H4 (cell line): ENCODE data around the gene ATXN7L3B. TPM values are rescaled to one million over a fixed set of nuclear protein-coding genes. Genes with fewer than 3 reads are reported as not detected.

Experiments used
- DNase-seq: peaks from one replicate; pipeline ENCODE4 v3.0.0-alpha.2; 2015; ENCODE audit warnings: low spot score
- total RNA-seq: library from RNA; depleted of rRNA; stranded (reverse); fragments of >200 nt; shearing (Covaris generic); gene quantifications from 2 replicates; pipeline ENCODE4 v1.2.3, GENCODE V29; 2014

Gene ATXN7L3B
- total RNA-seq, 1 experiment from 2014 or later: 21.4 TPM

DNA sequence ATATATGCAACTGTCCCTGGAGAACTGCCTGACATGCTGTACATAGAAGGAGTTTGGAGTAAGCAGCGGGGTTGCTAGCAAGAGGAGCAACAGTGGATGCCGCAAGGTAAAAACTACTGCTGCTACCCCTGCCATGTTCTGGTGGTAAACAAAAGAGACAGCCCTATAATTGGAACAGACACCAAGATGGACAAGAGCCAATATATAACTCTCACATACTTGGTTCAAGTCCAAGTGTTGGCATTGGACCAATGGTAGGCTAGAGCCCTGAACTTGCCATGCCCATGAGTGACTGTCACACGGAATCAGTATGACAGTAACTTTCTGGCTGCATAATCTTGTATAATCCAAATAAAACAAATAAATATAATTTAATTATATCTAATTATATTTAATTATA, 13.7 kb downstream of the ATXN7L3B start:
- no peak for DNase-seq

DNA sequence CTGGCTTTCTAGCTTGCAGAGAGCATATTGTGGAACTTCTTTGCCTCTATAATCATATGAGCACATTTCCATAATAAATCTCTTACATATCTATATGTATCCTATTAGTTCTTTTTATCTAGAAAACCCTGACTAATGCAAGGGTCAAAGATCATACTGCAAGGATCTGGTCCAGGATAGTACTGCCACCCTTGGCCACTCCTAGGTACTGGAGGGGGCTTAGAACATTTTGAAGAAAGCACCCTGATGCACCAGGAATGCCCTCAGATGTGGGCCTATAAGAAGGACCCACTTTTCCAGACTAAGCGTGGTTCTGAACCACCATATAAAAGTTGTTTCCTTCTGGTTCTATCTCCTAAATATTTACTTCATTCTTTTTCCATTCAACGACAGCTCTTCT, 14.6 kb downstream of the ATXN7L3B start:
- DNase-seq: no peak

DNA sequence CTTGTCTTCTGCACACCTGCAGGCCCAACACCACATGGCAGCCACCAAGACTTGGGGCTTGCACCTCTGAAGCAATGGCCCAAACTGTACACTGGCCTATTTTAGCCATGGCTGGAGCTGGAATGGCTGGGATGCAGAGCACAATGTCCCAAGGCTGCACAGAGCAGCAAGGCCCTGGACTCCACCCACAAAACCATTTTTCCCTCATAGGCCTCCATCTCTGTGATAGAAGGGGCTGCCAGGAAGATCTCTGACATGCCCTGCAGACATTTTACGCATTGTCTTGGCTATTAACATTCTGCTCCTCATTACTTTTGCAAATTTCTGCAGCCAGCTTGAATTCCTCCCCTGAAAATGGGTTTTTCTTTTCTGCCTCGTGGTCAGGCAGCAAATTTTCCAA, 22.1 kb downstream of the ATXN7L3B start:
- DNase-seq: no peak

DNA sequence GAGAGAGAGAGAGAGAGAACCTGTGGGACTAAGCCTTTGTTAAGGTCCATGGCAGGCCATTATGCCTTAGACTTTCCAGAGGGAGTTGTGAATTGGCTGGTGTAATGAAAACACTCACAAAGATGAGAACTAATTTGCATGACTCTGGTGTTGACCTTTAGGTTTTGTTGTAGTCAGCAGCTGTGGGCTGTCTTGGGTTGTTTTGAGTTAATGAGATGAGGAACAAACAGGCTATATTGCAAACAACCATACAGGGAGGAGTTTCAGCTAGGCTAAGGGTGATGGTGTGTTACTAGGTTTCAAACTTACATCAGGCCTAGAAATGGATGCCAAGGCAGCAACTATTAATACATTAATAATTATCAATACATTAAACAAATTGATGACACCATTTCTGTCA, 26.3 kb downstream of the ATXN7L3B start:
- DNase-seq: no peak

DNA sequence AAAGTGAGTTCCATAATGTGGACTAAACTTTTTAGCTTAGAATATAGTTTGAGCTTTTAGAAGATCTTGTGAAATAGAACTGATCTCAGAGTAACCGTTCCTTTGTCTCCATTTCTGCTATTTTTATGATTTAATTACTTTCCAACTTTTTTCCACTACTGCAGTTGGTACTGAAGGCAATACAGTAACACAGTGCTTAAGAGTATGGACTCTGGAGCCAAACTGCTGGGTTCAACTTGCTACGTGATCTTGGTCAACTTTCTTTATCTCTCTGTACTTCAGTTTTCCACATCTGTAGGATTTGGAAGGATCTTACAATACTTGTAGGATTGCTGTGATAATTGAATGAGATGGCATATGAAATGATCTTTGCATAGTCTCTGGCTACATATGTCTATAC, 40.9 kb downstream of the ATXN7L3B start:
- no peak for DNase-seq

DNA sequence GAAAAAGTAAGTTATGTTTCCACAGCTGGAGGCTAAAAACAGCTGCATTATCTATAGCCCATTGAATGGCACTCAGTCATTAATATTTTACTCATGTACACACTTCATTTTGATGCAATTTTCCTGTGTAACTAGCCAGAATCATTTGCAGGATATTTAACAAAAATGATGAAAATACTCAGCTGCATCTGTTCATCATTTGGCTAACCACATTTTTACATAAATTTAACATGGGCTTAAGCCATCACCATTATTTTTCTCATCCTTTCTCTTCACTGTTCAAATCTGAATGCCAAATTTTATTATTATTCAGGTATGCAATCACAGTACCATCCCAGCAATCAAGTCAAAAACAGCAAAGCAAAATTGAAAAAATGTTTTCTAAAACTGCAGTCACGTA, 41.8 kb downstream of the ATXN7L3B start:
- no peak for DNase-seq

DNA sequence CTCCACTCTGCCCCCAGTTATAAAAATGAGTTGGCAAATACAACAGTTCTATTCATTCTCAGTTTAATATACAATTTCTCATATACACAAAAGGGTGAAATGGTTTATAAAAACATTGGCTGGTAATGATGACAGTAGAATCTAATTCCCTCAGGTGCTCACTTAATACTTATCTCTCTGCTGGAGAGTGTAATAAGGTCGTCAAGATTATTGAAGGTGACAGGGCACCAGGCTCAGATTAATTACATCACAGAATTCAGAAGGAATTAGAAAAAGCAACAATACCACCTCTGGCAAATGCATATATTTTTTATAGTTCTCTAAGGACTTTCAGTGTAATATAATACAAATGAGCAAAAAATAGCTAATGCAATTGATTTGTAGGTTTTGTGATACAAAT, 42.3 kb downstream of the ATXN7L3B start:
- no peak for DNase-seq

DNA sequence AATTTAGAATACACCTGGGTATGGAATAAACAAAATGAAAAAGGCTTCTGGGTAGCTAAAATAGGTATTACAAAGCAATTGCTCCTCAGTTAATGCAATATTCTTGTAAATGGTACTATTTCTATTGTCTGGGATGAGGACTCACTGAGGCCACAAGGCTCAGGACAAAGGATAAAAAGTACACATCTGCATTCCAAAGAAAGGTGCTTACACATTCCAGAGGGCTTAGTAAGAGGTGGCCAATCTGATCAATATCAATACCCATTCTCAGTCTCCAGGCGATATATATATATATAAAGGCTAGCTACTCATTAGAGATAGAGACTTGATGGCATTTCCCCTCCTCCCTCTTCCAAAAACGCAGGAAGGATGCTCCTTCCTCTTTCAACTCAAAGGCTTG, 43.8 kb downstream of the ATXN7L3B start:
- DNase-seq: no peak

DNA sequence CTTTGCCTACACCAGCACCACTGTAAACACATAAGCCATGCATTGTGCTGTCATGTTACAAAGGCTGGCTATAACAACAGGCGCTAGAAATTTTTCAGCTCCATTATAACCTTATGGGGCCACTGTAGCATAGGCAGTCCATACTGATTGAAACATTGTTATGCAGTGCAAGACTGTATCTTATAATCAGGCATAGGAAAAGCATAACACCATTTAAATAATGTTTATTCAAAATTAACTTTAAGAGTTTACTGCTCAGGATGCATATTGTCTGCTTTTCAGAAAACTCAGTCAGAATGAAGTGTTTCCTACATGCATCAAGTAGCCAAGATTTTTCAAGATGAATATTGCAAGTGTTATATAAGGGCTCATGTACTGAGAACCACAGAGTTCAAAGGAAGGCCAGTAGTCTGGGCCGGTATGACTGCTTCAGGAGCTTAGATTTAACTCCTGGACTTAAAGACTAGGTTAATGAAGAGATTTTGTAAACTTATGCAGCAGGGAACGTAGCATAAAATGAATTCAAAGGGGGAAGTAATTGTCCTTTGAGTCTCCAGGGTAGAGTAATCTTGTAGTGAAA, 46.9 kb downstream of the ATXN7L3B start:
- no peak for DNase-seq

DNA sequence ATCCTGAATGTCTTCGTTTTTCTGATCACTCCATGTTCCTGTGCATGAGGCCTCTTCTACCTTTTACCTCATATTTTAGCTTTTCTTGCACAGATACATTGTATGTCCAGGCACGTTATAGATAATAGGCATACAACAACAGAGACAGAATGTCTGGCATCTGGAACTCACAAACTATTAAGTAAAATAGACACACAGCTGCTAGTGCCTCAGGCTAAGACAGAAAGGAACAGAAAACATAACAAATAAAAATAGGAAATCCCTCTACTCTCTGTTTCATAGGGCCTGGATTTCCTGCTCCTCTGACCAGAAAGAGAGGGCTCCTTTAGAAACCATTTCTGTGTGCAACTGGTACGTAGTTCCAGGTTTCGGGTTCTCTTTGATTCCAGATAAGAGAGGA, 48.6 kb downstream of the ATXN7L3B start:
- DNase-seq: no peak
